SK-N-SH (cell line): Measurements from ENCODE around the gene NBEA. TPM values are rescaled to one million over a fixed set of nuclear protein-coding genes. Genes with fewer than 3 reads are reported as not detected.

ENCODE experiments used
- CTCF ChIA-PET: fragments of 300-600, 350-600 bp; formaldehyde crosslinking; extraction: SDS; loops from one replicate; lab custom pipeline; 2021; lab: Yijun Ruan, JAX
- POLR2A ChIA-PET: fragments of 350-600 bp; sonication (Branson Sonifier 250); formaldehyde crosslinking; extraction: SDS; loops from one replicate; lab custom pipeline; 2020; ENCODE audit warnings: antibody characterized with exemption, inconsistent platforms; lab: Yijun Ruan, JAX
- DNase-seq: peaks from one replicate; pipeline ENCODE4 v3.0.0; 2012
- H2AFZ ChIP-seq: fragments of 200-600 bp; sonication (generic); 2 replicates; pipeline ENCODE4 v1.8.1; 2016; ENCODE audit warnings: antibody characterized with exemption, mild to moderate bottlenecking, low read depth
- H3F3A ChIP-seq: fragments of 200-600 bp; sonication (generic); replicated peaks from 2 replicates; pipeline ENCODE3; 2016; ENCODE audit warnings: antibody characterized with exemption, mild to moderate bottlenecking; ENCODE audit not compliant: insufficient read depth
- H3K27ac ChIP-seq, 2 experiments: fragments of 200-500 bp in 1 of 2; fragments of 200-600 bp in 1 of 2; sonication (Bioruptor generic) in 1 of 2; sonication (generic), shearing (Covaris generic) in 1 of 2; 2 replicates each; pipeline versions ENCODE4 v1.5.1 to v1.6.1; 2014 to 2016; ENCODE audit warnings: low read depth in 2 of 2, inconsistent platforms in 1 of 2, low read length in 1 of 2, mild to moderate bottlenecking in 1 of 2, mixed read lengths in 1 of 2
- H3K27me3 ChIP-seq: fragments of 200-600 bp; sonication (generic), shearing (Covaris generic); 2 replicates; pipeline ENCODE4 v1.6.1; 2016; ENCODE audit warnings: mixed run types; ENCODE audit not compliant: insufficient read depth
- H3K36me3 ChIP-seq, 2 experiments: fragments of 200-500 bp in 1 of 2; fragments of 200-600 bp in 1 of 2; sonication (Bioruptor generic) in 1 of 2; sonication (generic) in 1 of 2; replicated peaks in 1 of 2; 2 replicates each; pipeline versions ENCODE3 to v1.5.1; 2014 to 2016; ENCODE audit warnings: low read length in 1 of 2, mild to moderate bottlenecking in 1 of 2; ENCODE audit not compliant: insufficient read depth in 2 of 2, control insufficient read depth in 1 of 2
- H3K4me1 ChIP-seq, 2 experiments: fragments of 200-500 bp in 1 of 2; fragments of 200-600 bp in 1 of 2; sonication (Bioruptor generic) in 1 of 2; sonication (generic), shearing (Covaris generic) in 1 of 2; 2 replicates each; pipeline versions ENCODE4 v1.5.1 to v1.6.1; 2014 to 2016; ENCODE audit warnings: low read depth in 1 of 2, low read length in 1 of 2, mixed run types in 1 of 2; ENCODE audit not compliant: insufficient read depth in 2 of 2, control insufficient read depth in 1 of 2
- H3K4me2 ChIP-seq: fragments of 200-600 bp; sonication (generic), shearing (Covaris generic); 2 replicates; pipeline ENCODE4 v1.6.1; 2017; ENCODE audit warnings: mixed run types
- H3K4me3 ChIP-seq, 2 experiments: fragments of 200-500 bp in 1 of 2; fragments of 200-600 bp in 1 of 2; sonication (Bioruptor generic) in 1 of 2; sonication (generic), shearing (Covaris generic) in 1 of 2; 2 replicates each; pipeline versions ENCODE4 v1.5.1 to v1.8.1; 2014 to 2016; ENCODE audit warnings: low read depth in 2 of 2, inconsistent platforms in 1 of 2, low read length in 1 of 2, mild to moderate bottlenecking in 1 of 2, mixed read lengths in 1 of 2, moderate library complexity in 1 of 2
- H3K79me2 ChIP-seq: fragments of 200-600 bp; sonication (generic); 2 replicates; pipeline ENCODE4 v1.8.1; 2017; ENCODE audit warnings: mild to moderate bottlenecking; ENCODE audit not compliant: insufficient read depth
- H3K9ac ChIP-seq: fragments of 200-600 bp; sonication (generic); 2 replicates; pipeline ENCODE4 v1.6.1; 2017; ENCODE audit warnings: mixed run types
- H3K9me2 ChIP-seq: fragments of 200-600 bp; sonication (generic); 2 replicates; pipeline ENCODE4 v1.6.1; 2017; ENCODE audit warnings: mixed run types
- H3K9me3 ChIP-seq: fragments of 200-600 bp; sonication (generic); 2 replicates; pipeline ENCODE4 v1.6.1; 2017; ENCODE audit warnings: mixed run types, mild to moderate bottlenecking, moderate library complexity
- H4K20me1 ChIP-seq: fragments of 200-600 bp; sonication (generic); 2 replicates; pipeline ENCODE4 v1.6.1; 2017; ENCODE audit warnings: mild to moderate bottlenecking, mixed run types; ENCODE audit not compliant: insufficient read depth
- CHD2 ChIP-seq: fragments of 150-350 bp; IDR thresholded peaks from 2 replicates; pipeline ENCODE4 v1.6.1; 2018; ENCODE audit warnings: low read length; ENCODE audit not compliant: partially characterized antibody
- FOSL2 ChIP-seq: IDR thresholded peaks from 2 replicates; pipeline ENCODE4 v1.4.0; 2012; ENCODE audit warnings: low read depth, mild to moderate bottlenecking, moderate library complexity, borderline replicate concordance
- FOXJ3 ChIP-seq: sonication (generic); formaldehyde crosslinking; IDR thresholded peaks from 2 replicates; pipeline ENCODE4 v1.5.1; 2020; ENCODE audit warnings: mild to moderate bottlenecking, missing genetic modification reagents
- GATA2 ChIP-seq: sonication (generic); formaldehyde crosslinking; IDR thresholded peaks from 2 replicates; pipeline ENCODE4 v1.5.0; 2020; ENCODE audit warnings: mild to moderate bottlenecking, missing genetic modification reagents
- IRF3 ChIP-seq: fragments of 150-350 bp; IDR thresholded peaks from 2 replicates; pipeline ENCODE4 v1.6.1; 2016; ENCODE audit warnings: mild to moderate bottlenecking, low read depth, low read length
- MEF2A ChIP-seq: IDR thresholded peaks from 2 replicates; pipeline ENCODE4 v1.4.0; 2012; ENCODE audit warnings: low read depth, borderline replicate concordance
- MXI1 ChIP-seq: IDR thresholded peaks from 2 replicates; pipeline ENCODE4 v1.6.1; 2012; ENCODE audit warnings: mild to moderate bottlenecking, low read depth, low read length, improper control_type of control experiment
- NFIC ChIP-seq: IDR thresholded peaks from 2 replicates; pipeline ENCODE4 v1.4.0; 2012; ENCODE audit warnings: borderline replicate concordance
- NRF1 ChIP-seq: IDR thresholded peaks from 2 replicates; pipeline ENCODE4 v1.6.1; 2012; ENCODE audit warnings: low read depth, mild to moderate bottlenecking, low read length
- POLR2AphosphoS5 ChIP-seq: IDR thresholded peaks from 2 replicates; pipeline ENCODE4 v1.6.1; 2012; ENCODE audit warnings: low read depth, low read length
- RAD21 ChIP-seq: IDR thresholded peaks from 2 replicates; pipeline ENCODE4 v1.6.1; 2012; ENCODE audit warnings: mild to moderate bottlenecking, low read length
- RCOR1 ChIP-seq: fragments of 150-350 bp; IDR thresholded peaks from 2 replicates; pipeline ENCODE4 v1.6.1; 2017; ENCODE audit warnings: antibody characterized with exemption, low read length
- RFX5 ChIP-seq: IDR thresholded peaks from 2 replicates; pipeline ENCODE4 v1.6.1; 2012; ENCODE audit warnings: mild to moderate bottlenecking, improper control_type of control experiment, low read length
- RXRA ChIP-seq: IDR thresholded peaks from 2 replicates; pipeline ENCODE4 v1.4.0; 2012; ENCODE audit warnings: low read depth, mild to moderate bottlenecking, borderline replicate concordance
- SMC3 ChIP-seq: IDR thresholded peaks from 2 replicates; pipeline ENCODE4 v1.6.1; 2012; ENCODE audit warnings: low read depth, low read length, improper control_type of control experiment
- TAF1 ChIP-seq: IDR thresholded peaks from 2 replicates; pipeline ENCODE4 v1.6.1; 2012; ENCODE audit warnings: low read depth, mild to moderate bottlenecking, low read length, moderate library complexity, borderline replicate concordance
- TEAD4 ChIP-seq: IDR thresholded peaks from 2 replicates; pipeline ENCODE4 v1.4.0; 2012; ENCODE audit warnings: mild to moderate bottlenecking, borderline replicate concordance; ENCODE audit not compliant: insufficient read depth
- USF1 ChIP-seq: IDR thresholded peaks from 2 replicates; pipeline ENCODE4 v1.4.0; 2012; ENCODE audit warnings: low read depth, borderline replicate concordance
- YY1 ChIP-seq: IDR thresholded peaks from 2 replicates; pipeline ENCODE4 v1.4.0; 2012; ENCODE audit warnings: low read depth, mild to moderate bottlenecking
- WGBS: methylation state at CpG from one replicate; pipeline ENCODE4 v1.1.6; 2017; ENCODE audit warnings: low lambda C conversion rate; 5-methylcytosine and 5-hydroxymethylcytosine counted together
- polyA plus RNA-seq, 3 experiments: library from polyadenylated mRNA; depleted of rRNA; stranded (reverse); fragments of >200 nt; gene quantifications; 2 replicates each; pipeline ENCODE4 v1.2.3, GENCODE V29; 2012
- TF ChIP-seq, protein P1 (sequence below): IDR thresholded peaks from 2 replicates; pipeline ENCODE4 v1.4.0; 2012; ENCODE audit warnings: low read depth
- TF ChIP-seq, protein P2 (sequence below): IDR thresholded peaks from 2 replicates; pipeline ENCODE4 v1.6.1; 2012; ENCODE audit warnings: mild to moderate bottlenecking, low read depth, low read length, moderate library complexity

Gene NBEA
- polyA plus RNA-seq, 1 of the 3 experiments (the other 2 are of a cell fraction), result 12.3 TPM

DNA sequence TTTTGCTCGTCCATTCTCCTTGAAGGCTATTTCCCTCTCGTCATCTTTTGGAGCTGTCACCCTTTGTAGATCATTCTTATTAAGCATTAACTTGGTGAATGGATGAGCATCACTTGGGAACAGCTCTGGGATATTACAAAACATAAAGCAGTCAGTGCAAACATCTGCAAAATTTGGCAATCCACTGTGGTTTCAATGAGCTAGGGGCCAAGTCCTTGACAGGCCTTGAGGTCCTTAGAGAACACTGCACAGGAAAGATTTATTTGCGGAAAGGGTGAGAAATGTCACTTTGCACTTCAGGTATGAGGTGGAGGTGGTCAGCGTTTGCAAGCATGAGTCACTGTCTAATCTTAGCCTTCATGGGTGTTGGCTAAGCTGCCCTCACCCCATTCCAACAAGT lies 774.1 kb downstream of the NBEA start:
- no peak for TF ChIP-seq CHD2
- TF ChIP-seq FOSL2, result no peak
- TF ChIP-seq NRF1, result no peak
- TF ChIP-seq, protein P1, sequence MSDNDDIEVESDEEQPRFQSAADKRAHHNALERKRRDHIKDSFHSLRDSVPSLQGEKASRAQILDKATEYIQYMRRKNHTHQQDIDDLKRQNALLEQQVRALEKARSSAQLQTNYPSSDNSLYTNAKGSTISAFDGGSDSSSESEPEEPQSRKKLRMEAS, result no peak
- TF ChIP-seq MEF2A, result no peak
- no peak for TF ChIP-seq RAD21
- TF ChIP-seq TEAD4, result no peak
- no peak for TF ChIP-seq YY1
- TF ChIP-seq IRF3, result no peak
- TF ChIP-seq POLR2AphosphoS5, result no peak
- TF ChIP-seq USF1, result no peak
- no peak for TF ChIP-seq SMC3
- no peak for TF ChIP-seq RFX5
- no peak for TF ChIP-seq RXRA
- TF ChIP-seq RCOR1, result no peak
- H3K79me2 ChIP-seq, result no peaks in the 10 kb centered on the region
- no peak overlapping the region for H3K4me3 ChIP-seq
- H4K20me1 ChIP-seq, result no peaks in the 10 kb centered on the region
- no peaks in the 10 kb centered on the region for H3K27me3 ChIP-seq
- no peak overlapping the region for H2AFZ ChIP-seq
- H3K9me3 ChIP-seq, result no peaks in the 10 kb centered on the region
- H3K4me1 ChIP-seq, result peaks cover 10 to 65% of the 10 kb centered on the region in 2 experiments; a peak in 3 of 4 replicates
- ChIA-PET CTCF (interaction anchor here (0.6 to 1.7 kb wide), 4 partner anchors 72 to 506 kb away, joined by 3 to 4 read pairs (median 4); partner anchors contain the start of gene MAB21L1), POLR2A (interaction anchor here (3.5 to 6.6 kb wide), 2 partner anchors 237 to 241 kb away, joined by 31 to 61 read pairs; partner anchors contain the start of gene MAB21L1)
- 88% methylated on average over 4 of the region's 4 CpGs for WGBS
- H3K9me2 ChIP-seq, result no peaks in the 10 kb centered on the region
- no peak for DNase-seq
- H3K4me2 ChIP-seq, result no peak overlapping the region
- H3K36me3 ChIP-seq, result no peaks in the 10 kb centered on the region
- H3K27ac ChIP-seq, result peak overlapping the region in 1 of 2 experiments; percentile 98; a peak in 2 of 4 replicates
- H3F3A ChIP-seq, result peaks cover 8% of the 10 kb centered on the region
- H3K9ac ChIP-seq, result no peak overlapping the region

DNA sequence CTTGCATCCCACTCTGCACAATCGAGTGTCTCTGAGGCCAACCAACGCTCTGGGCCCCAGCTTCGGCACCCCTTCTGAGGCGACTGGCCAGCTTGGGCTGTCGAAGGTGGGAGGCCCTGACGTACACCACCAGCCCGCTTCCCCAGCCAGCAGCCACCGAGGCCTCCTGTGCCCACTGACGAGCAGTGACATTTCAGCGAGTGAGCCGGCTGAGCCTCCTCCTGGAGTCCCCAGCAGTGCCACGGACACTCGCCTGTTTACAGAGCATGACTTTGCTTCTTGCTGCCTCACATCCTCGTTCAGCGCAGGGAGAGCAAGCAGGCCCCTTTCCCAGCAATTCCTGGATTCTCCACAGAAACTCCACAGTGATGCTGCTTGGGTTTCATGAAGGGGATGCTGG lies 774.7 kb downstream of the NBEA start:
- no peaks in the 10 kb centered on the region for H4K20me1 ChIP-seq
- no peak overlapping the region for H3K4me3 ChIP-seq
- H3K9ac ChIP-seq, result no peak overlapping the region
- no peaks in the 10 kb centered on the region for H3K9me3 ChIP-seq
- POLR2A ChIA-PET, result interaction anchor here (6.6 kb wide), 1 partner anchor 241 kb away, joined by 61 read pairs; the partner anchor contains the start of gene MAB21L1
- H3K27me3 ChIP-seq, result no peaks in the 10 kb centered on the region
- no peaks in the 10 kb centered on the region for H3K79me2 ChIP-seq
- no peak overlapping the region for H3K4me2 ChIP-seq
- peaks cover 8% of the 10 kb centered on the region for H3F3A ChIP-seq
- no peaks in the 10 kb centered on the region for H3K36me3 ChIP-seq
- H3K27ac ChIP-seq, result no peak overlapping the region; a peak in 1 of 4 replicates
- peaks cover 10 to 66% of the 10 kb centered on the region in 2 experiments; a peak in 3 of 4 replicates for H3K4me1 ChIP-seq
- no peaks in the 10 kb centered on the region for H3K9me2 ChIP-seq
- no peak overlapping the region for H2AFZ ChIP-seq
- 97% methylated on average over 12 of the region's 15 CpGs for WGBS
- CTCF ChIA-PET, result interaction anchor here (1.6 to 1.7 kb wide), 2 partner anchors 72 to 73 kb away, joined by 4 read pairs; no protein-coding TSS in a partner anchor
- DNase-seq, result no peak
- no peak for TF ChIP-seq RFX5
- no peak for TF ChIP-seq RAD21
- no peak for TF ChIP-seq IRF3
- TF ChIP-seq RXRA, result no peak
- TF ChIP-seq MXI1, result no peak
- TF ChIP-seq FOSL2, result no peak
- TF ChIP-seq, protein P2, sequence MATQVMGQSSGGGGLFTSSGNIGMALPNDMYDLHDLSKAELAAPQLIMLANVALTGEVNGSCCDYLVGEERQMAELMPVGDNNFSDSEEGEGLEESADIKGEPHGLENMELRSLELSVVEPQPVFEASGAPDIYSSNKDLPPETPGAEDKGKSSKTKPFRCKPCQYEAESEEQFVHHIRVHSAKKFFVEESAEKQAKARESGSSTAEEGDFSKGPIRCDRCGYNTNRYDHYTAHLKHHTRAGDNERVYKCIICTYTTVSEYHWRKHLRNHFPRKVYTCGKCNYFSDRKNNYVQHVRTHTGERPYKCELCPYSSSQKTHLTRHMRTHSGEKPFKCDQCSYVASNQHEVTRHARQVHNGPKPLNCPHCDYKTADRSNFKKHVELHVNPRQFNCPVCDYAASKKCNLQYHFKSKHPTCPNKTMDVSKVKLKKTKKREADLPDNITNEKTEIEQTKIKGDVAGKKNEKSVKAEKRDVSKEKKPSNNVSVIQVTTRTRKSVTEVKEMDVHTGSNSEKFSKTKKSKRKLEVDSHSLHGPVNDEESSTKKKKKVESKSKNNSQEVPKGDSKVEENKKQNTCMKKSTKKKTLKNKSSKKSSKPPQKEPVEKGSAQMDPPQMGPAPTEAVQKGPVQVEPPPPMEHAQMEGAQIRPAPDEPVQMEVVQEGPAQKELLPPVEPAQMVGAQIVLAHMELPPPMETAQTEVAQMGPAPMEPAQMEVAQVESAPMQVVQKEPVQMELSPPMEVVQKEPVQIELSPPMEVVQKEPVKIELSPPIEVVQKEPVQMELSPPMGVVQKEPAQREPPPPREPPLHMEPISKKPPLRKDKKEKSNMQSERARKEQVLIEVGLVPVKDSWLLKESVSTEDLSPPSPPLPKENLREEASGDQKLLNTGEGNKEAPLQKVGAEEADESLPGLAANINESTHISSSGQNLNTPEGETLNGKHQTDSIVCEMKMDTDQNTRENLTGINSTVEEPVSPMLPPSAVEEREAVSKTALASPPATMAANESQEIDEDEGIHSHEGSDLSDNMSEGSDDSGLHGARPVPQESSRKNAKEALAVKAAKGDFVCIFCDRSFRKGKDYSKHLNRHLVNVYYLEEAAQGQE, result no peak
- no peak for TF ChIP-seq YY1
- TF ChIP-seq TAF1, result no peak
- TF ChIP-seq NRF1, result no peak
- no peak for TF ChIP-seq FOXJ3 (CRISPR knock-in tag)
- TF ChIP-seq GATA2 (CRISPR knock-in tag), result no peak
- TF ChIP-seq NFIC, result no peak
- TF ChIP-seq CHD2, result no peak
